Astrocyte of the cerebellum (primary cell): Measurements from ENCODE around the gene MIER2.

ENCODE experiments used
- DNase-seq: peaks from one replicate; pipeline ENCODE4 v3.0.0-alpha.2; 2011; ENCODE audit warnings: low read depth
- H3K4me3 ChIP-seq: 2 replicates; pipeline ENCODE4 v1.5.1; 2011; ENCODE audit warnings: mild to moderate bottlenecking, low read depth, low read length, moderate library complexity
- in situ Hi-C: cut with HindIII; loops from 2 replicates; pipeline ENCODE4 v1.10.0; 2017; ENCODE audit warnings: low sequenced_read_pairs
- TF ChIP-seq, protein P1 (sequence below): IDR thresholded peaks from 2 replicates; pipeline ENCODE4 v1.5.1; 2012; ENCODE audit warnings: low read length, low read depth, moderate library complexity, mild to moderate bottlenecking; ENCODE audit errors: missing control alignments

Gene MIER2

DNA sequence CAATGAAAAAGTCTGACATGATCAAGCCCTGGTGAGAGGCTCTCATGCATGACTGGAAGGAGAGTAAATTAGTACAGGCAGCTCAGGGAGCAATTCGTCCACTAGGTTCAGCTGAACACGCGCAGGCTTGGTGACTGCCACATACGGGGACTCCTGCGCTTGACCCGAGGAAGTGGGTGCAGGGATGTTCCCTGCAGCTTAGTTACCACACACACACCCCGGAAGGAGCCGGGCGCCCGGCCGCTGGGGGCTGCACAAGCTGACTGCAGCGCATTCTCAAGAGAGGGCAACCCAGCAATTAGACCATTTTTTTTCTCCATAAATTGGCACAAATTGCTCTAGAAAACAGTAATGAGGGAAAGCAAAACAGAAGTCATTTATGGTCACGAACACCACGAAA lies 23.0 kb upstream of the MIER2 start:
- H3K4me3 ChIP-seq, result no peak overlapping the region
- TF ChIP-seq, protein P1, sequence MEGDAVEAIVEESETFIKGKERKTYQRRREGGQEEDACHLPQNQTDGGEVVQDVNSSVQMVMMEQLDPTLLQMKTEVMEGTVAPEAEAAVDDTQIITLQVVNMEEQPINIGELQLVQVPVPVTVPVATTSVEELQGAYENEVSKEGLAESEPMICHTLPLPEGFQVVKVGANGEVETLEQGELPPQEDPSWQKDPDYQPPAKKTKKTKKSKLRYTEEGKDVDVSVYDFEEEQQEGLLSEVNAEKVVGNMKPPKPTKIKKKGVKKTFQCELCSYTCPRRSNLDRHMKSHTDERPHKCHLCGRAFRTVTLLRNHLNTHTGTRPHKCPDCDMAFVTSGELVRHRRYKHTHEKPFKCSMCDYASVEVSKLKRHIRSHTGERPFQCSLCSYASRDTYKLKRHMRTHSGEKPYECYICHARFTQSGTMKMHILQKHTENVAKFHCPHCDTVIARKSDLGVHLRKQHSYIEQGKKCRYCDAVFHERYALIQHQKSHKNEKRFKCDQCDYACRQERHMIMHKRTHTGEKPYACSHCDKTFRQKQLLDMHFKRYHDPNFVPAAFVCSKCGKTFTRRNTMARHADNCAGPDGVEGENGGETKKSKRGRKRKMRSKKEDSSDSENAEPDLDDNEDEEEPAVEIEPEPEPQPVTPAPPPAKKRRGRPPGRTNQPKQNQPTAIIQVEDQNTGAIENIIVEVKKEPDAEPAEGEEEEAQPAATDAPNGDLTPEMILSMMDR, result no peak
- in situ Hi-C loops, result no loop called here
- DNase-seq, result no peak

DNA sequence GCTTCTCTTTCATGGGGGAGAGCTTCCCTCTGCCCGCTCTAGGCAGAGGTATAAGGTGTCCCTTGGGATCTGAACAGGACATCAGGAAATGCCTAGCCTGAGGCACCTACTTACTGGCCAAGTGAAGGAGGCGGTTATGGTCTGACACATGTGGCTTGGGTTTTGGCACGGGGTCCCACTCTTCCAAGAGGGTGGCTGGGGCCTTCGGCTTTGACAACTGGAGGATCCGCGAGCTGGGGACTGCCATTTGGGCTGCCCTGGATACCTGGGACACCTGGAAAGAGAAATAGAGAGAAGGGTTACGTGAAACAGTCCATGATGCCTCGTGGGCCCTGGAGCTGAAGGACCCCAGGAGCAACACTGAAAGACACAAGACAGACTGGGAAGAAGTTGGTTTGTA lies 22.4 kb upstream of the MIER2 start:
- H3K4me3 ChIP-seq, result no peak overlapping the region
- in situ Hi-C loops, result no loop called here
- TF ChIP-seq, protein P1, result no peak
- no peak for DNase-seq

DNA sequence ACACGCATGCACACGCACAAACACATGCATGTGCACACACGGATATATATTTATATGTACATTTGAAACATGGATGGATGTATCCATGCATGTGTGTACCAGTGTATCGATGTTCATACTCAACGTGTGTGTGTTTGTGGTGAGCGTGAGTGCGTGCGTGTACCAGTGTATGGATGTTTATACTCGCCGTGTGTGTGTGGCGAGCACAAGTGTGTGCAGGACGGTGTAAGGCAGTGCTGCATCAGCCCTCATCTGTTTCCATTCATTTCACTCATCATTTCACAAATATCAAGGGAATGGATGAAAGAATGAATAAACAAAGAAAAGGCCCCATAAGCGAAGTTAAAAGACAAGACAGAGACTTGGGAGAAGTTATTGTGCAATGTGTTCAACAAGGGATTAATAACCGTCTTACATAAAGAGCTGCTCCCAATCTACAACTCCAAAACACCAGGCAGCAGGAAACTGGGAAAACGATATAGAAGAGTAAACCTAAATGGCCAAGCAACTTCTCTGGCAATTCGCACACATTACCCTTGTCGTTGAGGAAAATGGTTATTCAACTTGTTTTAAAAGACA lies 21.7 kb upstream of the MIER2 start:
- TF ChIP-seq, protein P1, result no peak
- in situ Hi-C loops, result no loop called here
- H3K4me3 ChIP-seq, result no peak overlapping the region
- DNase-seq, result no peak

DNA sequence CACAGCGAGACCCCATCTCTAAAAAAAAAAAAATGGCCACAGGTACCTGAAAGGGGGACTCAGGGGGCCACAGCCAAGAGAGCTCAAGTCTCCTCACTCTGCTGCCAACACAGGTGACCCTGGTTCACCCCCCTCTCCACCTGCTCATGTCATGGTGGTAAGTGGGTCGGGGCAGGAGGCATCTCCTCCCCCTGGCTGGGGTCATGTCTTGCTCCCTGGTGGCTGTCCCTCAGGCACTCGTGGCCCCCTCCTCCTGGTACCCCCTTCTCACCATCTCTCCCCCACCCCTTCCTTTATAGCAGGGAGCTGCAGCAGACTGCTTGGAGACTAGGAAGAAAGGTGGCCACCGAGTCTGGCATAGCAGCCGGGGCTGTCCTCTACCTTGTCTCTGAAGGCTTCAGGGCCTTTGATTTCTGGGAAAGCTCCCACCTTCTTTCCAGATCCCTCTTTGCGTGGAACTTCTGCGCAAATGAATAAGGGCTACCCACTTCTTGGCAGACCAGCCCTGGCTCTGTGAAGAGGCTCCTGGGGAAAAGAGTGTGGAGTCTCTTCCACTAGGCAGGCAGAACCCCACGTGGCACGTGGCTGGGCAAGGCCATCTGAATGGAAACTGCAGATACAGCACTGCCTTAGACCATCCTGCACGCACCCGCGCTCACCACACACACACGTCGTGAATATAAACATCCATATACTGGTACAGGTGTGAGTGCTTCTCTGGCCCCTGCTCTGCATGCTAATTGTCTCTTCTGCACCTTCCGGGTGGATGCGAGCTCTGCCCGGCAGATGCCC lies 20.1 kb upstream of the MIER2 start:
- H3K4me3 ChIP-seq, result no peak overlapping the region
- TF ChIP-seq, protein P1, result no peak
- in situ Hi-C loops, result no loop called here
- no peak for DNase-seq

DNA sequence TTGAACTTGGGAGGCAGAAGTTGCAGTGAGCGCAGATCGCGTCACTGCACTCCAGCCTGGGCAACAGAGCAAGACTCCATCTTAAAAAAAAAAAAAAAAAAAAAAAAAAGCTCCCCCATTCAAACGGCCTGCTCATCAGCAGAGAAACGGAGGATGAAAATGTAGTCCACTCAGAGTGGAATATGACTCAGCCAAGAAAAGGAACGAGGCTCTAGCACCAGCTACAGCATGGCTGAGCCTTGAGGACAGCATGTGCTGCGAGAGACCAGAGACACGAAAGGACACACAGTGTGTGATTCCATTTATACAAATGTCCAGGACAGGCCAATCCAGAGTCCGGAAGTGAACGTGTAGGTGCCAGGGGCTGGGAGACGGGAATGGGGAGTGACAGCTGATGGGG lies 18.1 kb upstream of the MIER2 start:
- in situ Hi-C loops, result no loop called here

DNA sequence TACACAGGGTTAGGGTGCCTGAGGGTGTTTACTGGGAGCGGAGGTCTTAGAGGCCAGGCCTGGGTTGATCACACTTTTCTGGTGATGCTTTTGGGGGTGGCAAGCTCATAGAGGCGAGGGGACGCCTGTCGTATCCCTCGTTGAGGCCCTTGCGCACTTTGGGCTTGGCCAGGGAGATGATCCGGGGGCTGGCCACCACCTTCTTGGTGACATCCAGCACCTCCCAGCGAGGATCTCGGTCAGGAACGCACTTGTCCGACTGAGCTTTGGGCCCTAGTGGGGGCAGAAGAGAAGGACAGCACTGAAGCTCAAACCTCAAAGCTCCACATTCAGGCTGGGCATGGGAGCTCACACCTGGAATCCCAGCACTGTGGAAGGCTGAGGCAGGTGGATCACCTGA lies 17.6 kb upstream of the MIER2 start:
- no peak for DNase-seq
- H3K4me3 ChIP-seq, result no peak overlapping the region
- TF ChIP-seq, protein P1, result no peak
- in situ Hi-C loops, result no loop called here

More for the DNA sequence above, 18.1 kb upstream of the MIER2 start:
- TF ChIP-seq, protein P1, result no peak
- no peak for DNase-seq
- H3K4me3 ChIP-seq, result no peak overlapping the region
